HG03460 (cell line): ENCODE data around the gene SLC38A1.
"Not testable (repeated sequence)": the region's sequence is repeated elsewhere in the genome, so short reads cannot be mapped to it uniquely, and the experiment has no call there.

Experiments
- ATAC-seq: cut with Tn5 transposase; IDR thresholded peaks from one replicate; pipeline ENCODE4 v1.9.1; 2021; ENCODE audit not compliant: unreplicated experiment

SLC38A1 gene

GRCh38 chr12:46265102-46265501, 3.7 kb downstream of the SLC38A1 start:
- no peak for ATAC-seq

DNA sequence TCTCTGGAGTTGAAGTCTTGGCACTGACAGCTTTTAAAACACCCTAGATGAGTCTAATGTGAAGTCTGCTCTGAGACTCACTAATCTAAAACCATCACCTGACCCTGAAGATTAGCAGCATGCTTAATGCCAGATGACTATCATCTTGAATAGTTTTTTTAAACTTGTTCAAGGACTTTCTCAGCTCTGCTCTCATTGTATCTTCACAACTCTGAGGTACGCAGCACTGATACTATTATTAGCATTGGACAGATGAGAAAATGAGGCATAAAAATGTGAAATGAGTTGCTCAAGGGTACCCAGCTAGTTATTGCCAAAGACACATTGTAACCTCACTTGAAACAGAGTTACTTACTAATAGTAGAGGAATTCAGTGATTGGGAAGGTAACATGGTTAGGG, 4.8 kb downstream of the SLC38A1 start:
- ATAC-seq: no peak

- no peak for ATAC-seq
Measured at GRCh38 chr12:46263140-46264016, 5.5 kb downstream of the SLC38A1 start.

DNA sequence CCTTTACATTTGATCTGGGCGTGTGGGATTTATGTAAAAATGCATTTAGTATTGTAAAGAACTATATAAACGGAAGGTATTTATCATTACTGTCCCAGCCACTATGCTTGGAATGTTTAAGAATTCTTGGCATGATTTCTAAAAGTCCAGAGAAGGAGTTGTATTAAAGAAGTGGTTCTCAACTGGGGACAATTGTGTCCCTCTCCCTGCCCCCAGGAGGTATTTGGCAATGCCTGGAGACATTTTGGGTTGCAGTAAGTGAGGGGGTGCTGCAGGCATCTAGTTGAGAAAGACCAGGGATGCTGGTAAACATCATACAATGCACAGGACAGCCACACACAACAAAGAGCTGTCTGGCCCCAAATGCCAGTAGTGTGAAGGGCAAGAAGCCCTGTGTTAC, 7.2 kb downstream of the SLC38A1 start:
- no peak for ATAC-seq

DNA sequence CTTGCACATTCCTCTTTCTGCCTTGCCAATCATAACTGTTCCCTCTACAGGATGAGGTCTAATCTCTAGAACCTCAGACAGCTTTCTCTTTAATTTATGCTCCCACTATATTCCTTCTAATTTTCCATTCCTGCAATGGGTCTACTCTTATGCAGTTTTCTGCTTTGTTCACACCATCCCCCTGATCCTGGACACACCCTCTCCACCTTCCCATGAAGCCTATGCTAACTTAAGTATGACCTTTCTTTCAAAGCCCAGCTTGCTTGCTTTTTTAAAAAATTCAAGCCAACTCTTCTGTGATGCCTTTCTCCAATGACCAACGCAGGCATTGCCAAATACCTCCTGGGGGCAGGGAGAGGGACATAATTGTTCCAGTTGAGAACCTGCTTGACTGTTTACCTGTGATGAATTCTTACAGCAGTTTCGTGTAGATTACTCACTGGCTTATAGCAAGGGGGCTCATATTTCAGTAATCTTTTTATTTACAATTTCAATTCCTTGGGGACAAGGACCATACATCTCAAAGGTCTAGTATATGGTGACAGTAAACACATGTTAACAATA, 7.8 kb downstream of the SLC38A1 start:
- ATAC-seq: no peak

- ATAC-seq: no peak
Measured at GRCh38 chr12:46260124-46260912, 8.5 kb downstream of the SLC38A1 start.

DNA sequence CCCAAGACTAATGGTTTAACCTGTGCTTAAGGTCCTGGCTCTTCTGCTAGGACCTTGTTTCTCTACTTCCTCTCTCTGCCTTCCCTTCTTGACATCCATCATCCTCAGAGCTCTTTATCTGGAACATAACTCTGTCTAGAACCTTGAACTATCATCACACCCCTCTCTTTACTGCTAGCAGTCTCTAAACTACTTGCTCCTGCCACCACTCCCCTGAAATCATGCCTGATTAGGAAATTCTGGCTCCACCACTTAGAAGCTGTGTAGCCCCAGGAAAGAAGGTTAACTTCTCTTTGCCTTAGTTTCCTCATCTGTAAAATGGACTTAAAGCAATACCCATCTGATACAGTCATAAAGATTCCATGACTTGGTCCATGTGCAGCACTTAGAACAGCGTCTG, 9.1 kb downstream of the SLC38A1 start:
- no peak for ATAC-seq

GRCh38 chr12:46259071-46259470, 9.8 kb downstream of the SLC38A1 start:
- no peak for ATAC-seq

GRCh38 chr12:46258129-46258528, 10.7 kb downstream of the SLC38A1 start:
- no peak for ATAC-seq

- ATAC-seq: no peak
Measured at GRCh38 chr12:46256942-46257341, 11.9 kb downstream of the SLC38A1 start.

DNA sequence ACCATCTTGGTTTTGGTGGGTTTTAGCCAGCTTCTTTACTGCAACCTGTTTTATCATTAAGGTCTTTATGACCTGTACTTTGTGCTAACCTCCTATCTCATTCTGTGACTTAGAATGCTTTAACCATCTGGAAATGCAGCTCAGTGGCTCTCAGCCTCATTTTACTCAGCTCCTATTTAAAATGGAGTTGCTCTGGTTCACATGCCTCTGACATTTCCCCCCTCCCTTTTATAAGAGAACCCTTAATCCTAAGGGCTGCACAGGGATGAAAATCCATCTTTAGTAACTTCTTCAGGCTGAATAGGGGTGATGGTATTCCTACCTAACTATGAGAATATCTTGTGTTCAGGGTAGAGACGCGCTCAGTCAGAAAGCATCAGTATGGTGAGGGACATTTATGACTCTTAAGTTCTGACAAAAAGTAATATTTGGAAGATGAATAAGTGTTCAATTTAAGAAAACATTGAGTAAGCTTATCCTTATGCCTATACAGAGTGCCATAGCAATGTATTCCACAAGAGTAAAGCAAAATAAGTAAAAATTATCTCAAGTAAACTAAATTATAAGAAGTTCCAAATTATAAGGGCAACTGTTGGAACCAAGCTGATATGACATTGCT, 15.2 kb downstream of the SLC38A1 start:
- ATAC-seq: no peak

- not testable (repeated sequence) for ATAC-seq
Measured at GRCh38 chr12:46251994-46252393, 16.8 kb downstream of the SLC38A1 start.

DNA sequence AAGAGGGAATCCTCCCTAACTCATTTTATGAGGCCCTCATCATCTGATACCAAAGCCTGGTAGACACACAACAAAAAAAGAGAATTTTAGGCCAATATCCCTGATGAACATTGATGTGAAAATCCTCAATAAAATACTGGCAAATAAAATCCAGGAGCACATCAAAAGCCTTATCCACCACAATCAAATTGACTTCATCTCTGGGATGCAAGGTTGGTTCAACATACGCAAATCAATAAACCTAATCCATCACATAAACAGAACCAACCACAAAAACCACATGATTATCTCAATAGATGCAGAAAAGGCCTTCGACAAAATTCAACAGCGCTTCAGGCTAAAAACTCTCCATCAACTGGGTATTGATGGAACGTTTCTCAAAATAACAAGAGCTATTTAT, 18.9 kb downstream of the SLC38A1 start:
- ATAC-seq: not testable (repeated sequence)

DNA sequence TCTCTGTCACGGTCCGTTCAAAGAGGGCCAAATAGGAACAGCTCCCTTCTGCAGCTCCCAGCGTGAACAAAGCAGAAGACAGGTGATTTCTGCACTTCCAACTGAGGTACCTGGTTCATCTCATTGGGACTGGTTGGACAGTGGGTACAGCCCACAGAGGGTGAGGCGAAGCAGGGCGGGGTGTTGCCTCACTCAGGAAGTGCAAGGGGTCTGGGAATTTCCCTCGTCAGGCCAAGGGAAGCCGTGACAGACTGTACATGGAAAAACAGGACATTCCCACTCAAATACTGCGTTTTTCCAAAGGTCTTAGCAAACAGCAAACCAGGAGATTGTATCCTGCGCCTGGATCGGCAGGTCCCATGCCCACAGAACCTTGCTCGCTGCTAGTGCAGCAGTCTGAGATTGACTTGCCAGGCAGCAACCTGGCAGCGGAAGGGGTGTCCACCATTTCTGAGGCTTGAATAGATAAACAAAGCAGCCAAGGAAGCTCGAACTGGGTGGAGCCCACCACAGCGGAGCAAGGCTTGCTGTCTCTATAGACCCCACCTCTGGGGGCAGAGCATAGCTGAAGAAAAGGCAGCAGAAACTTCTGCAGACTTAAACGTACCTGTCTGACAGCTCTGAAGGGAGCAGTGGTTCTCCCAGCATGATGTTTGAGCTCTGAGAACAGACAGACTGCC, 22.7 kb downstream of the SLC38A1 start:
- no peak for ATAC-seq

- no peak for ATAC-seq
Measured at GRCh38 chr12:46244997-46245396, 23.8 kb downstream of the SLC38A1 start.

DNA sequence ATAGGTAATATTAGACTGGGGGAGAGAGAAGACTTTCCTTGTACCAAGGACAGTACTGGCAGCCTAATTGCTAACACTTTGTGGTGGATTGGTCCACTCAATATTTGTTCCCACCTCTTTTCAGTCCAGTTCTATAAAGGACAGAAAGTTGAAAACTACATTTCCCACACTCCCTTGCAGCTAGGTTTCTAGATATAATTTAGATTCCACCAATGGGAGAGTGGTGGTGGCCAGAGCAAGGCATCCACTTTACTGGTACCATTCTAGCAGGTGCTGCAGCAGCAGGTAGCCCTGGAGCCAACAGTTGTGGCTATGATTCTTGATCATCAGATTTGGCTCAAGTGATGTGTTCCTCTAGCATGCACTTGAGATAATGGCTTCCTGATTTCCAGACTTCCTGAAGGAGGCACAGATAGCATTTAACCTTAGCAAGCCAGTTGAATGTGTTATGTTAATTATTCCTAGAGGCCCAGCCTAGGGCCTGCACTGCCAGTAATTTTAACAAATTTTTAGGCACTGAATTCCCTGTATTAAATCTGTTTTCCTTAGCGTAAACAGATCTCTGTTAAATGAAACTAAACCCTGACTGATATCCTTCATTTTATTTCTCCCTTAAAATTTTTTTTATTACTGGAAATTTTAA, 24.4 kb downstream of the SLC38A1 start:
- ATAC-seq: no peak

GRCh38 chr12:46242569-46242968, 26.3 kb downstream of the SLC38A1 start:
- ATAC-seq: no peak

GRCh38 chr12:46240436-46240835, 28.4 kb downstream of the SLC38A1 start:
- ATAC-seq: no peak

- no peak for ATAC-seq
Measured at GRCh38 chr12:46238821-46239220, 30.0 kb downstream of the SLC38A1 start.

DNA sequence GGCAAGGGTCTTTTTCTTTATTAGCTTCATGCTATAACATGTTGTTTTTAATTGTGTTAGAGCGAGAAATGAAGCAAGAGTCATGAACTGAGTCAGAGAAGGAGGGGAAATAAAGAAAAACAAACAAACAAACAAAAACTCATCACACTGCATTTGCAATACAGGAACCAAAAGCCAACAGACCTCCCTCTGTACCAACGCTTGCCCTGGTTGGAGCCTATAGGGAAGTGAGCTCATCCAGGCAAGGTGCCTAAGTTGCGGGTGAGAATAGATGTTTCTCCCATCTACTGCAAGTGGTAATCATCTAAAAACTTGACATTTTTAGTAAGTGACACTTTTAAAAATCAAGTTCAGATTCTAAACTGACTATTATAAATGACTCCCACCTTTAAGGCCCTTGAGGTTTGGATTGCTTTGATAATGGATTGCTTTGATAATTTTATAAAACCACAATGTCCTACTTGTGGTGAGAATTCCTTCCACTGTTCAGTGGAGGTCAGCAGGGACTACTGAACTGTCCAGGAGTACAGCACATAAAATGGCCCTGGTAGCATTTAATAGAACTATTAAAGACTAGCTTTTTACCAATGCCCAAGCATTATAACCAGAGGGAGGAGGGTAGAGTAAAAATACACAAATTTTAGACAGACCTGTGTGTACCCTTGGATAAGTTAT, 31.3 kb downstream of the SLC38A1 start:
- ATAC-seq: no peak
